ENCODE results near the gene SYNGR1.
"Not testable (repeated sequence)": the region's sequence is repeated elsewhere in the genome, so short reads cannot be mapped to it uniquely, and the experiment has no call there.

Gene SYNGR1

GRCh38 chr22:39356464-39356863 is 6.7 kb downstream of the SYNGR1 start:
- Histone ChIP-seq H3K36me3 (ENCODE audit: control insufficient read depth in 4 of 4, insufficient read depth in 4 of 4, low read length in 3 of 4) (peaks cover 5 to 38% (median 10%) of the 10 kb centered on the region in 4 experiments), H3K4me1 (ENCODE audit: control extremely low read depth in 1 of 4, control insufficient read depth in 4 of 4, insufficient read depth in 4 of 4, low read length in 3 of 4) (peaks cover 4 to 20% (median 12%) of the 10 kb centered on the region in 4 experiments), H3K9me3 (ENCODE audit: control extremely low read depth in 1 of 5, control insufficient read depth in 4 of 5, insufficient read depth in 2 of 5, low read depth in 1 of 5, low read length in 4 of 5) (no peaks in the 10 kb centered on the region), H3K27me3 (replicated peaks in 2 of 5; ENCODE audit: control insufficient read depth in 4 of 5, insufficient read depth in 5 of 5, low read length in 4 of 5) (no peaks in the 10 kb centered on the region), H3K27ac (ENCODE audit: insufficient read depth in 1 of 2, low read depth in 1 of 2, low read length in 2 of 2, poor library complexity in 1 of 2, severe bottlenecking in 2 of 2) (no peak overlapping the region), H3K4me3 (ENCODE audit: control insufficient read depth in 1 of 7, extremely low read depth in 1 of 7, insufficient read depth in 4 of 7, low read depth in 2 of 7, low read length in 6 of 7) (no peak overlapping the region)
- CTCF ChIA-PET: no interaction called here
- no peak for DNase-seq
- 97% methylated on average over 5 of the region's 5 CpGs for WGBS (ENCODE audit: insufficient coverage)
- POLR2A ChIA-PET: no interaction called here

GRCh38 chr22:39357110-39358108 is 7.6 kb downstream of the SYNGR1 start:
- H3K27me3 ChIP-seq (replicated peaks in 2 of 5; ENCODE audit: control insufficient read depth in 4 of 5, insufficient read depth in 5 of 5, low read length in 4 of 5); POLR2A ChIA-PET; H3K9me3 ChIP-seq (ENCODE audit: control extremely low read depth in 1 of 5, control insufficient read depth in 4 of 5, insufficient read depth in 2 of 5, low read depth in 1 of 5, low read length in 4 of 5); H3K27ac ChIP-seq (ENCODE audit: insufficient read depth in 1 of 2, low read depth in 1 of 2, low read length in 2 of 2, poor library complexity in 1 of 2, severe bottlenecking in 2 of 2); H3K4me3 ChIP-seq (ENCODE audit: control insufficient read depth in 1 of 7, extremely low read depth in 1 of 7, insufficient read depth in 4 of 7, low read depth in 2 of 7, low read length in 6 of 7); DNase-seq; CTCF ChIA-PET: not testable (repeated sequence)
- 97% methylated on average over 31 of the region's 53 CpGs for WGBS (ENCODE audit: insufficient coverage)
- peaks cover 0 to 20% (median 3%) of the 10 kb centered on the region in 4 experiments for H3K4me1 ChIP-seq (ENCODE audit: control extremely low read depth in 1 of 4, control insufficient read depth in 4 of 4, insufficient read depth in 4 of 4, low read length in 3 of 4)
- peaks cover 5 to 34% (median 10%) of the 10 kb centered on the region in 4 experiments for H3K36me3 ChIP-seq (ENCODE audit: control insufficient read depth in 4 of 4, insufficient read depth in 4 of 4, low read length in 3 of 4)

GRCh38 chr22:39358197-39358596 is 8.4 kb downstream of the SYNGR1 start:
- H3K27ac ChIP-seq (ENCODE audit: insufficient read depth in 1 of 2, low read depth in 1 of 2, low read length in 2 of 2, poor library complexity in 1 of 2, severe bottlenecking in 2 of 2); DNase-seq; H3K4me3 ChIP-seq (ENCODE audit: control insufficient read depth in 1 of 7, extremely low read depth in 1 of 7, insufficient read depth in 4 of 7, low read depth in 2 of 7, low read length in 6 of 7); POLR2A ChIA-PET; H3K27me3 ChIP-seq (replicated peaks in 2 of 5; ENCODE audit: control insufficient read depth in 4 of 5, insufficient read depth in 5 of 5, low read length in 4 of 5); H3K9me3 ChIP-seq (ENCODE audit: control extremely low read depth in 1 of 5, control insufficient read depth in 4 of 5, insufficient read depth in 2 of 5, low read depth in 1 of 5, low read length in 4 of 5): not testable (repeated sequence)
- 97% methylated on average over 13 of the region's 17 CpGs for WGBS (ENCODE audit: insufficient coverage)
- peaks cover 0 to 20% (median 3%) of the 10 kb centered on the region in 4 experiments for H3K4me1 ChIP-seq (ENCODE audit: control extremely low read depth in 1 of 4, control insufficient read depth in 4 of 4, insufficient read depth in 4 of 4, low read length in 3 of 4)
- CTCF ChIA-PET: interaction anchor here (0.8 kb wide), 1 partner anchor 14 kb away, joined by 3 read pairs; no protein-coding TSS in a partner anchor
- peaks cover 5 to 31% (median 10%) of the 10 kb centered on the region in 4 experiments for H3K36me3 ChIP-seq (ENCODE audit: control insufficient read depth in 4 of 4, insufficient read depth in 4 of 4, low read length in 3 of 4)

GRCh38 chr22:39359659-39360195 is 9.9 kb downstream of the SYNGR1 start:
- no peak for DNase-seq
- H3K36me3 ChIP-seq (ENCODE audit: control insufficient read depth in 4 of 4, insufficient read depth in 4 of 4, low read length in 3 of 4): peaks cover 5 to 35% (median 10%) of the 10 kb centered on the region in 4 experiments
- WGBS (ENCODE audit: insufficient coverage): 97% methylated on average over 9 of the region's 9 CpGs
- no peaks in the 10 kb centered on the region for H3K27me3 ChIP-seq (replicated peaks in 2 of 5; ENCODE audit: control insufficient read depth in 4 of 5, insufficient read depth in 5 of 5, low read length in 4 of 5)
- no peak overlapping the region for H3K4me3 ChIP-seq (ENCODE audit: control insufficient read depth in 1 of 7, extremely low read depth in 1 of 7, insufficient read depth in 4 of 7, low read depth in 2 of 7, low read length in 6 of 7)
- H3K27ac ChIP-seq (ENCODE audit: insufficient read depth in 1 of 2, low read depth in 1 of 2, low read length in 2 of 2, poor library complexity in 1 of 2, severe bottlenecking in 2 of 2): no peak overlapping the region
- CTCF ChIA-PET: no interaction called here
- no peaks in the 10 kb centered on the region for H3K9me3 ChIP-seq (ENCODE audit: control extremely low read depth in 1 of 5, control insufficient read depth in 4 of 5, insufficient read depth in 2 of 5, low read depth in 1 of 5, low read length in 4 of 5)
- H3K4me1 ChIP-seq (ENCODE audit: control extremely low read depth in 1 of 4, control insufficient read depth in 4 of 4, insufficient read depth in 4 of 4, low read length in 3 of 4): peaks cover 0 to 34% (median 17%) of the 10 kb centered on the region in 4 experiments
- POLR2A ChIA-PET: no interaction called here

GRCh38 chr22:39360242-39360641 is 10.5 kb downstream of the SYNGR1 start:
- Histone ChIP-seq H3K27me3 (replicated peaks in 2 of 5; ENCODE audit: control insufficient read depth in 4 of 5, insufficient read depth in 5 of 5, low read length in 4 of 5) (no peaks in the 10 kb centered on the region), H3K4me1 (ENCODE audit: control extremely low read depth in 1 of 4, control insufficient read depth in 4 of 4, insufficient read depth in 4 of 4, low read length in 3 of 4) (peaks cover 0 to 39% (median 19%) of the 10 kb centered on the region in 4 experiments), H3K36me3 (ENCODE audit: control insufficient read depth in 4 of 4, insufficient read depth in 4 of 4, low read length in 3 of 4) (peaks cover 5 to 31% (median 10%) of the 10 kb centered on the region in 4 experiments), H3K27ac (ENCODE audit: insufficient read depth in 1 of 2, low read depth in 1 of 2, low read length in 2 of 2, poor library complexity in 1 of 2, severe bottlenecking in 2 of 2) (no peak overlapping the region), H3K9me3 (ENCODE audit: control extremely low read depth in 1 of 5, control insufficient read depth in 4 of 5, insufficient read depth in 2 of 5, low read depth in 1 of 5, low read length in 4 of 5) (no peaks in the 10 kb centered on the region), H3K4me3 (ENCODE audit: control insufficient read depth in 1 of 7, extremely low read depth in 1 of 7, insufficient read depth in 4 of 7, low read depth in 2 of 7, low read length in 6 of 7) (no peak overlapping the region)
- ChIA-PET CTCF (no interaction called here), POLR2A (no interaction called here)
- 96% methylated on average over 16 of the region's 18 CpGs for WGBS (ENCODE audit: insufficient coverage)
- DNase-seq: no peak

GRCh38 chr22:39360674-39361413 is 11.1 kb downstream of the SYNGR1 start:
- H3K4me3 ChIP-seq (ENCODE audit: control insufficient read depth in 1 of 7, extremely low read depth in 1 of 7, insufficient read depth in 4 of 7, low read depth in 2 of 7, low read length in 6 of 7): no peak overlapping the region
- H3K27ac ChIP-seq (ENCODE audit: insufficient read depth in 1 of 2, low read depth in 1 of 2, low read length in 2 of 2, poor library complexity in 1 of 2, severe bottlenecking in 2 of 2): no peak overlapping the region
- WGBS (ENCODE audit: insufficient coverage): 97% methylated on average over 13 of the region's 14 CpGs
- no peaks in the 10 kb centered on the region for H3K27me3 ChIP-seq (replicated peaks in 2 of 5; ENCODE audit: control insufficient read depth in 4 of 5, insufficient read depth in 5 of 5, low read length in 4 of 5)
- H3K36me3 ChIP-seq (ENCODE audit: control insufficient read depth in 4 of 4, insufficient read depth in 4 of 4, low read length in 3 of 4): peaks cover 5 to 32% (median 10%) of the 10 kb centered on the region in 4 experiments
- ChIA-PET CTCF (no interaction called here), POLR2A (no interaction called here)
- no peaks in the 10 kb centered on the region for H3K9me3 ChIP-seq (ENCODE audit: control extremely low read depth in 1 of 5, control insufficient read depth in 4 of 5, insufficient read depth in 2 of 5, low read depth in 1 of 5, low read length in 4 of 5)
- no peak for DNase-seq
- peaks cover 0 to 44% (median 25%) of the 10 kb centered on the region in 4 experiments for H3K4me1 ChIP-seq (ENCODE audit: control extremely low read depth in 1 of 4, control insufficient read depth in 4 of 4, insufficient read depth in 4 of 4, low read length in 3 of 4)
